Activated CD8-positive, alpha-beta T cell treated with anti-CD3 and anti-CD28 coated beads for 36 hours (primary cell): Measurements from ENCODE around the gene LDHAL6B. TPM values are rescaled to one million over a fixed set of nuclear protein-coding genes. Genes with fewer than 3 reads are reported as not detected.

Source experiments
- ATAC-seq: fragments of 200-7000 bp; cut with Tn5 transposase; one replicate; pipeline ENCODE4 v1.10.0; 2021; ENCODE audit warnings: mild to moderate bottlenecking, moderate library complexity
- CTCF ChIA-PET: fragments of 350-600 bp; sonication (Branson Sonifier 250); formaldehyde crosslinking; loops from one replicate; lab custom pipeline; 2021; ENCODE audit warnings: antibody characterized with exemption; lab: Charles Lee
- POLR2A ChIA-PET: fragments of 350-600 bp; sonication (Branson Sonifier 250); formaldehyde crosslinking; loops from one replicate; lab custom pipeline; 2021; ENCODE audit warnings: antibody characterized with exemption; lab: Charles Lee
- DNase-seq: peaks from one replicate; pipeline ENCODE4 v3.0.0-alpha.2; 2020
- H3K27ac Mint-ChIP-seq: one replicate; pipeline ENCODE4 v1.8.0; 2021; ENCODE audit warnings: mild to moderate bottlenecking, mixed read lengths
- H3K27me3 Mint-ChIP-seq: one replicate; pipeline ENCODE4 v1.8.0; 2021; ENCODE audit warnings: mixed read lengths
- H3K36me3 Mint-ChIP-seq: one replicate; pipeline ENCODE4 v1.8.0; 2021; ENCODE audit warnings: low read depth, mixed read lengths
- H3K4me1 Mint-ChIP-seq: one replicate; pipeline ENCODE4 v1.8.0; 2021; ENCODE audit warnings: low read depth, mixed read lengths
- H3K4me3 Mint-ChIP-seq: one replicate; pipeline ENCODE4 v1.8.0; 2021; ENCODE audit warnings: mild to moderate bottlenecking, moderate library complexity, mixed read lengths
- H3K9me3 Mint-ChIP-seq: one replicate; pipeline ENCODE4 v1.8.0; 2021; ENCODE audit warnings: mixed read lengths
- intact Hi-C: fragments of 100-400 bp; cut with micrococcal nuclease; formaldehyde crosslinking; loops from one replicate; pipeline ENCODE4 v1.10.0; 2022
- total RNA-seq, 2 experiments: library from RNA; stranded (reverse); gene quantifications; one replicate each; pipeline ENCODE4 v1.2.3, GENCODE V29; 2021
- TF ChIP-seq, protein P1 (sequence below): fragments of 200-600 bp; IDR thresholded peaks from one replicate; pipeline ENCODE4 v1.8.0; 2022; ENCODE audit warnings: antibody characterized with exemption, mild to moderate bottlenecking

LDHAL6B gene
- total RNA-seq, 2 experiments from 2014 or later: not detected

DNA sequence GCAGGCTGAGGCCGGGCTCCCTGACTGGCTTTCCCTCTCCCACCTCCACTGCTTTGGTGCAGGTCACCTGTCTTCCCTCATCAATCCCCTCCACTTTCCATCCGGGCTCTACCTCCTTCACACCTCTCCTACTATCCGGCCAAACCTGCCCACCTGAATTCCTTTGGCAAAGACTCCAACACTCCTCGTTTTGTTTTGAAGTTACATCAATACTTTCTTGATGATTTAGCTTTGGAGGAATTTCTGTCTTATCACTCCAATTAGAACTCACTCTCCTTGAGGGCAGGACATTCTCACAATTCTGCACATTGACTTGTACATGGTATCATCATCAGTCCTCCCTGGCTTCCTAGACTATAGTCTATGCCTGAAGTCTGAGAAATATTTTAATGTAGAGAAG is 20.4 kb downstream of the LDHAL6B start:
- intact Hi-C loops: no loop called here
- Mint-ChIP-seq H3K4me3 (no peak overlapping the region), H3K27ac (no peak overlapping the region), H3K36me3 (no peaks in the 10 kb centered on the region), H3K4me1 (no peaks in the 10 kb centered on the region), H3K27me3 (peaks cover 7% of the 10 kb centered on the region), H3K9me3 (no peaks in the 10 kb centered on the region)
- ChIA-PET POLR2A (no interaction called here), CTCF (interaction anchor here (0.8 to 1.3 kb wide), 2 partner anchors 9 to 22 kb away, joined by 3 read pairs; no protein-coding TSS in a partner anchor)
- ATAC-seq (no peak), DNase-seq (no peak)
- TF ChIP-seq, protein P1, sequence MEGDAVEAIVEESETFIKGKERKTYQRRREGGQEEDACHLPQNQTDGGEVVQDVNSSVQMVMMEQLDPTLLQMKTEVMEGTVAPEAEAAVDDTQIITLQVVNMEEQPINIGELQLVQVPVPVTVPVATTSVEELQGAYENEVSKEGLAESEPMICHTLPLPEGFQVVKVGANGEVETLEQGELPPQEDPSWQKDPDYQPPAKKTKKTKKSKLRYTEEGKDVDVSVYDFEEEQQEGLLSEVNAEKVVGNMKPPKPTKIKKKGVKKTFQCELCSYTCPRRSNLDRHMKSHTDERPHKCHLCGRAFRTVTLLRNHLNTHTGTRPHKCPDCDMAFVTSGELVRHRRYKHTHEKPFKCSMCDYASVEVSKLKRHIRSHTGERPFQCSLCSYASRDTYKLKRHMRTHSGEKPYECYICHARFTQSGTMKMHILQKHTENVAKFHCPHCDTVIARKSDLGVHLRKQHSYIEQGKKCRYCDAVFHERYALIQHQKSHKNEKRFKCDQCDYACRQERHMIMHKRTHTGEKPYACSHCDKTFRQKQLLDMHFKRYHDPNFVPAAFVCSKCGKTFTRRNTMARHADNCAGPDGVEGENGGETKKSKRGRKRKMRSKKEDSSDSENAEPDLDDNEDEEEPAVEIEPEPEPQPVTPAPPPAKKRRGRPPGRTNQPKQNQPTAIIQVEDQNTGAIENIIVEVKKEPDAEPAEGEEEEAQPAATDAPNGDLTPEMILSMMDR: no peak

DNA sequence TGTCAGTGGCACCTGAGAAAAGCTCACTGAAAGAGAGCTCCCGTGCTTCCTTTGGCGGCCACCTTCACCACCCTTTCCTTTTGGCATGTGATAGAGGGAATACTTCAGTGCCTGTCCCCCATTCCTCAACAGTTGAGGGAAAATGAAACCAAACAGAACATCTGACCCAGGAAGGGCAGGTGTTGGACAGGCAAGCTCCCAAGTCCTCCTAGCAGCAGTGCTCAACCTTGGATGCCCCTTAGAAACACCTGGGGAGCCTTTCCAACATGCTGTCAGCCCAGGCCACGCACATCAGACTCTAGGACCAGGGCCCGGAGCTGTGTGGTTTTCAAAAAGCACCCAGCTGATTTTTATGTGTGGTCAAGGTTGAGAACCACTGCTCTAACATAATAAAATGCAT is 22.4 kb downstream of the LDHAL6B start:
- Mint-ChIP-seq H3K4me1 (no peaks in the 10 kb centered on the region), H3K36me3 (no peaks in the 10 kb centered on the region), H3K27me3 (peaks cover 8% of the 10 kb centered on the region), H3K27ac (no peak overlapping the region), H3K9me3 (no peaks in the 10 kb centered on the region), H3K4me3 (no peak overlapping the region)
- CTCF ChIA-PET: interaction anchor here (1.3 kb wide), 1 partner anchor 18 kb away, joined by 4 read pairs; no protein-coding TSS in a partner anchor
- POLR2A ChIA-PET: no interaction called here
- intact Hi-C loops: no loop called here
- no peak for ATAC-seq
- TF ChIP-seq, protein P1: no peak
- no peak for DNase-seq

DNA sequence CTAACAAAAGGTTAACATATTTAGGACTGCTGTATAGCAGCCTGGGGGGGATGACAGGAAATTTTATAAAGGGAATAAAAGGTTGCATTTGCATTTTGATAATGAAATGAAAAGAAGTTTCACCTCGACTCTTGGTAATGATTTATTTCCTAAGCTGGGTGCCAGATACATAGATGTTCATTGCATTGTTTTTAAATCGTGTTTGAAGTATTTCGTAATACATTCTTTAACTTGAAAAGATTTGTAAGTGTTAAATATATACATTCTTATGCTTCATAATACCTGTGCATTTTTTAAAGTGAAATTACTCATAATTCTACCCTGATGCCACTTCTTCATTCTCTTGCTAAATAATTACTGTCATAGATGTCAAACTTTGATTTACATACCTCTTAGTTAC is 22.8 kb downstream of the LDHAL6B start:
- intact Hi-C loops: no loop called here
- H3K4me1 Mint-ChIP-seq: no peaks in the 10 kb centered on the region
- H3K27ac Mint-ChIP-seq: no peak overlapping the region
- POLR2A ChIA-PET: no interaction called here
- H3K36me3 Mint-ChIP-seq: no peaks in the 10 kb centered on the region
- H3K27me3 Mint-ChIP-seq: peaks cover 8% of the 10 kb centered on the region
- no peaks in the 10 kb centered on the region for H3K9me3 Mint-ChIP-seq
- TF ChIP-seq, protein P1: no peak
- ATAC-seq: no peak
- no peak for DNase-seq
- CTCF ChIA-PET: no interaction called here
- no peak overlapping the region for H3K4me3 Mint-ChIP-seq

GRCh38 chr15:59230531-59231055 is 23.9 kb downstream of the LDHAL6B start:
- no peak overlapping the region for H3K27ac Mint-ChIP-seq
- ChIA-PET CTCF (no interaction called here), POLR2A (no interaction called here)
- peaks cover 4% of the 10 kb centered on the region for H3K27me3 Mint-ChIP-seq
- TF ChIP-seq, protein P1: no peak
- DNase-seq (no peak), ATAC-seq (no peak)
- no peaks in the 10 kb centered on the region for H3K4me1 Mint-ChIP-seq
- H3K36me3 Mint-ChIP-seq: no peaks in the 10 kb centered on the region
- intact Hi-C loops: no loop called here
- no peak overlapping the region for H3K4me3 Mint-ChIP-seq
- H3K9me3 Mint-ChIP-seq: no peaks in the 10 kb centered on the region

DNA sequence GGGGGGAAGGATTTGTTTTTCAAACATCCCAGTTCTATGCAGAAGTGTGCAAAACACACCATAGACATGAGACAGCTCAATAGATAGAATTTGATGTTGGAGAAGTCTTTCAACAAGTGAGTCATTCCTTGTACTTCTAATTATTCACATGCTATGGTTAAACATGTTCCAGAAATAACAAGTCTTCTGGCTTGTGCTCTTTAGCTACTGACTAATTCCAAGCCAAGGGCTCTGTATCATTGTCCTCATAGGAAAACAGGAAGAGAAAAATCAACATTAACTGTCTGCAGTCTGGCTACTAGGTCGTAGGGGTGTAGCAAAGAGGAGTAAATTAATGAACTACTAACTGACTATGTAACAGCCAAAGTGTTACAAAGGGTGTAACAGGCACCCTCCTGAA is 25.8 kb downstream of the LDHAL6B start:
- peaks cover 1% of the 10 kb centered on the region for H3K27me3 Mint-ChIP-seq
- ChIA-PET POLR2A (interaction anchor here (1.1 kb wide), 1 partner anchor 8 kb away, joined by 4 read pairs; no protein-coding TSS in a partner anchor), CTCF (interaction anchor here (1.4 kb wide), 1 partner anchor 14 kb away, joined by 5 read pairs; no protein-coding TSS in a partner anchor)
- DNase-seq (no peak), ATAC-seq (no peak)
- no peaks in the 10 kb centered on the region for H3K9me3 Mint-ChIP-seq
- TF ChIP-seq, protein P1: no peak
- H3K4me1 Mint-ChIP-seq: peaks cover 4% of the 10 kb centered on the region
- H3K36me3 Mint-ChIP-seq: no peaks in the 10 kb centered on the region
- no peak overlapping the region for H3K27ac Mint-ChIP-seq
- H3K4me3 Mint-ChIP-seq: no peak overlapping the region
- intact Hi-C loops: no loop called here
